ENCODE results near the gene MCU. TPM values are rescaled to one million over a fixed set of nuclear protein-coding genes. Genes with fewer than 3 reads are reported as not detected.

The MCU gene
- total and polyA plus RNA-seq, 7 experiments from 2014 or later: 4.8 to 14.3 (median 10.7) TPM

DNA sequence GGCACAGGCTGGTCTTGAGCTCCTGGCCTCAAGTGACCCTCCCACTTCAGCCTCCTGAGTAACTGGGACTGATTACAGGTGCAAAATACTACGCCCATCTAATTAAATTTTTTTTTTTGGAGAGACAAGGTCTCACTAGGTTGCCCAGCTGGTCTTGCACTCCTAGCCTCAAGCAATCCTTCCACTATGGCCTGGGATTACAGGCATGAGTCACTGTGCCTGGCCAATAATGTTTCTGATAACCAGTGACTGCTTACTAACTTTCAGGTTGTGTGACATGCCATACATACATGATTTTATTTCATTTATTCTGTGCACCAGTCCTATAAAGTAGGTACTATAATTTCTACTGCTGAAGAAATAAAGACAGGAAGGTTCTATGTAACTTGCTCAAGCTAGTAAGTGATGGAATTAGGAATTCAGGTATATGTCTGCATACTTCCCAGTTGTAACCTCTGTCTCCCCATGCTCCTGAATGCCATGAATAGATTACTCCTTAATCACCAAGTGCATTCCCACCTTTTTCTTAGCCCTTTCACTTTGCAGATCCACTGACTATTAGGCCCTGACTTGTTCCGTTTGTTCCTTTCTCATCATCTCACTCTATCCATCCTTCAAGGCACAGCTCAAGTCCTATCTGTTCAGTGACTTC lies 28.1 kb downstream of the MCU start:
- ChIA-PET CTCF (interaction anchor here (0.7 kb wide), 1 partner anchor 869 kb away, joined by 3 read pairs; the partner anchor contains the start of gene PSAP), POLR2A (interaction anchor here (0.6 kb wide), 1 partner anchor 63 kb away, joined by 3 read pairs; no protein-coding TSS in a partner anchor)
- Mint-ChIP-seq H3K36me3 (peaks cover 0 to 31% (median 20%) of the 10 kb centered on the region in 5 donors), H3K9me3 (no peaks in the 10 kb centered on the region), H3K27ac (no peak overlapping the region), H3K4me3 (no peak overlapping the region), H3K27me3 (no peaks in the 10 kb centered on the region), H3K4me1 (peaks cover 0 to 5% (median 0%) of the 10 kb centered on the region in 7 donors)
- Histone ChIP-seq H3K4me3 (ENCODE audit: low read length) (no peak overlapping the region), H3K36me3 (ENCODE audit: control insufficient read depth in 2 of 3, insufficient read depth in 3 of 3, low read length in 3 of 3) (peaks cover 0 to 2% (median 0%) of the 10 kb centered on the region in 3 experiments), H3K4me1 (ENCODE audit: control insufficient read depth in 2 of 2, insufficient read depth in 2 of 2, low read length in 2 of 2) (no peaks in the 10 kb centered on the region), H3K27me3 (ENCODE audit: control insufficient read depth in 2 of 2, insufficient read depth in 2 of 2, low read length in 2 of 2) (no peaks in the 10 kb centered on the region), H3K9me3 (ENCODE audit: control insufficient read depth in 2 of 3, low read length in 3 of 3) (no peaks in the 10 kb centered on the region), H3K27ac (ENCODE audit: low read depth, low read length) (no peak overlapping the region)
- ATAC-seq: no peak
- no peak for DNase-seq
- intact Hi-C loops (cut with micrococcal nuclease): no loop called here

DNA sequence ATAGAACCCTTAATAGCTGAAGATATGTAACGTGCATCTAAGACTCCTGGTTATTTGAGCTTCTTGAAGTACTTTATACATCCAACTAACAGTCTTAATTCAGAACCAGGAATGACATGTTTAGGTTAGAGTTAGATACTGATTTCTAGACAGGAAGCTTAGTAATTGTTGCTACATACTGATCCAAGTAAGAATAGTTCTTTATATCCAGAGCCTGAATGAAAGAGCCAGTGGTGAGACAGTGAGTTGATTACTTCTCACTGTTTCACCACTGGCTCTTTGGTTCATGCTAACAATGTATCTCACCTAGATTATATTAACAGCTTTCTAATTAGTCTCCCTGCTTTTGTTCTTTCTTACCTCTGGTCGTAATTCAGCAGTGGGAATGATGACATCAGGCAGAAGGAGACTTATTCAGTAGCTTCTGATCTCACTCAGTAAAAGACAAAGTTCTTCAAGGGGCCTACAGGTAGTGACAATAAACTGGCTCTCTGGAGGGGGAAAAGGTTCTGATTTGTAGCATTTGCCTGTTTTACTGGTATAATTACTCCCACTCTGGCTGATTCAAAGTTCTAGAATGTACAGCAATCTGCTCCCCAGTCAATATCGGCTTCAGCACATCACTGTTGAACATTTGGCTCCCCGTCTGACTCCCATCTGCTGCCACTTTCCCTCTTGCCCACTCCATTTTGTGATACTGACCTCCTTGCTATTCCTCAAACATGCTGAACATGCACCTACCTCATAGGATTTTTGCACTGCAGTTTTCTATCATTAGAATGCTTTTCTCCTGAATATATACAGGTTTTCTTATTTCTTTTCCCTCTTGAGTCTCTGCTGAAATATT lies 29.1 kb downstream of the MCU start:
- CTCF ChIA-PET: no interaction called here

DNA sequence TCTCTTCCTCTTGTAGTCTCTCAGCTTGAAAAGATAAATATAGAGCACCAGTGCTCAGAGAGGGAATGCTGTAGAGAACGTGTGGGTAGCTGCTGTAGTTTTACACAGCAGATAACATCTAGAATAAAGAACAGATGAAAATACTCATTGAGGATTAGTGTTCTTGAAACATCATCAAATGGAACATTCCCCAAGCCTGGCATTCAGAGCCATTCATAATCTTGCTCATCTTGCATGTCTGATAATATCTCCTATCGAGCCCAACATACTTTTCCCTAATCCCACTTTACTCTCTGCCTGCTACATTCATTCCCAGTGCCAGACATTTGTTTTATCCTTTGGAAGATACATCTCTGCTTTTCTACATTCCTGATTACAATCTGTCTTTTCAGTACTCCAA lies 35.2 kb downstream of the MCU start:
- Histone ChIP-seq H3K36me3 (ENCODE audit: control insufficient read depth in 2 of 3, insufficient read depth in 3 of 3, low read length in 3 of 3) (no peaks in the 10 kb centered on the region), H3K4me3 (ENCODE audit: low read length) (no peak overlapping the region), H3K9me3 (ENCODE audit: control insufficient read depth in 2 of 3, low read length in 3 of 3) (no peaks in the 10 kb centered on the region), H3K27me3 (ENCODE audit: control insufficient read depth in 2 of 2, insufficient read depth in 2 of 2, low read length in 2 of 2) (no peaks in the 10 kb centered on the region), H3K4me1 (ENCODE audit: control insufficient read depth in 2 of 2, insufficient read depth in 2 of 2, low read length in 2 of 2) (no peaks in the 10 kb centered on the region), H3K27ac (ENCODE audit: low read depth, low read length) (no peak overlapping the region)
- intact Hi-C loops (cut with micrococcal nuclease): no loop called here
- DNase-seq (no peak), ATAC-seq (no peak)
- Mint-ChIP-seq H3K36me3 (peaks cover 0 to 15% (median 8%) of the 10 kb centered on the region in 5 donors), H3K4me1 (peaks cover 8 to 16% (median 13%) of the 10 kb centered on the region in 7 donors), H3K27me3 (no peaks in the 10 kb centered on the region), H3K27ac (no peak overlapping the region), H3K9me3 (no peaks in the 10 kb centered on the region), H3K4me3 (no peak overlapping the region)
- ChIA-PET CTCF (no interaction called here), POLR2A (no interaction called here)

More for the DNA sequence above, 29.1 kb downstream of the MCU start:
- Histone ChIP-seq H3K4me3 (ENCODE audit: low read length) (no peak overlapping the region), H3K9me3 (ENCODE audit: control insufficient read depth in 2 of 3, low read length in 3 of 3) (no peaks in the 10 kb centered on the region), H3K4me1 (ENCODE audit: control insufficient read depth in 2 of 2, insufficient read depth in 2 of 2, low read length in 2 of 2) (no peaks in the 10 kb centered on the region), H3K36me3 (ENCODE audit: control insufficient read depth in 2 of 3, insufficient read depth in 3 of 3, low read length in 3 of 3) (no peaks in the 10 kb centered on the region), H3K27me3 (ENCODE audit: control insufficient read depth in 2 of 2, insufficient read depth in 2 of 2, low read length in 2 of 2) (no peaks in the 10 kb centered on the region), H3K27ac (ENCODE audit: low read depth, low read length) (no peak overlapping the region)
- Mint-ChIP-seq H3K27ac (no peak overlapping the region), H3K36me3 (peaks cover 0 to 24% (median 21%) of the 10 kb centered on the region in 5 donors), H3K4me1 (peaks cover 0 to 5% (median 0%) of the 10 kb centered on the region in 7 donors), H3K4me3 (no peak overlapping the region), H3K9me3 (no peaks in the 10 kb centered on the region), H3K27me3 (no peaks in the 10 kb centered on the region)
- POLR2A ChIA-PET: interaction anchor here (0.6 kb wide), 1 partner anchor 64 kb away, joined by 3 read pairs; no protein-coding TSS in a partner anchor
- intact Hi-C loops (cut with micrococcal nuclease): no loop called here
- ATAC-seq (no peak), DNase-seq (no peak)

DNA sequence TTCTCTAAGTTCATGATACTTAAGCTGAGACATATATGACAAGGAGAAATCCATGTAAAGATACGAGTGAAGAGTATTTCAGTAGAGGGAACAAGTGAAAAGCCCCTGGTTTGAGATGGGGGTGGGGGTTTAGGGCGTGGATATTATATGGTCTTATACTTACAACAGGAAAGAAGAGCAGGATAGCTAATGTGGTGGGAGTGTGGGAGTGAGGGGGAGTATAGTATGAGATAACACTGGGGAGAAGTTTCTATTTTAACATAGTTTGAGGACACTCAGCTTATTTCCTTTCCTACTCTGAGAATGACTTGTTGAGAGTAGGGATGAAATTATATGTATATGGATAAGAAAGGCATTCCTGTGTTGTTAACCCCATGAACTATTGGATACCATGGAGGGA lies 36.5 kb downstream of the MCU start:
- no peak overlapping the region for H3K27ac Mint-ChIP-seq

DNA sequence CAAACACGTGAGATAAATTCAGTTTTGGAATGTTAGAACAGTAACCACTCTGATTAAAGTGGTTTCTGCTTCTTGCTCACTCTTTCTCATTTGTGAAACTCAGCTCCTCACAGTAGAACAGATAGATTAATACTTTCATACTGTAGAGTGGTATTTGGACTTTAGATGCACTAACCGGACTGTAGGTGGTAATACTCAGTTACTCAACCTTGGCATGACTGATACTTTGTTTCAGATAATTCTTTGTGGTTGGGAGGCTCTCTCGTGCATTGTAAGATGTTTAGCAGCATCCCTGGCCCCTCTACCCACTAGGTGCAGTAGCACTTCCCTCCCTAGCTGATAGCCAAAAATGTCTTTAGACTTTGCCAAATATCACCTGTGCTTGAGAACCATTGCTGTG lies 37.6 kb downstream of the MCU start:
- ChIA-PET CTCF (no interaction called here), POLR2A (no interaction called here)
- Mint-ChIP-seq H3K27ac (peak overlapping the region in 1 of 9 donors; percentile 21), H3K36me3 (peaks cover 0 to 12% (median 5%) of the 10 kb centered on the region in 5 donors), H3K4me1 (peaks cover 8 to 16% (median 13%) of the 10 kb centered on the region in 7 donors), H3K4me3 (no peak overlapping the region), H3K27me3 (no peaks in the 10 kb centered on the region), H3K9me3 (no peaks in the 10 kb centered on the region)
- DNase-seq: no peak
- no peak for ATAC-seq
- intact Hi-C loops (cut with micrococcal nuclease): no loop called here
- H3K27ac ChIP-seq (ENCODE audit: low read depth, low read length): no peak overlapping the region
- H3K4me3 ChIP-seq (ENCODE audit: low read length): no peak overlapping the region
- no peaks in the 10 kb centered on the region for H3K4me1 ChIP-seq (ENCODE audit: control insufficient read depth in 2 of 2, insufficient read depth in 2 of 2, low read length in 2 of 2)
- H3K27me3 ChIP-seq (ENCODE audit: control insufficient read depth in 2 of 2, insufficient read depth in 2 of 2, low read length in 2 of 2): no peaks in the 10 kb centered on the region
- no peaks in the 10 kb centered on the region for H3K9me3 ChIP-seq (ENCODE audit: control insufficient read depth in 2 of 3, low read length in 3 of 3)
- H3K36me3 ChIP-seq (ENCODE audit: control insufficient read depth in 2 of 3, insufficient read depth in 3 of 3, low read length in 3 of 3): no peaks in the 10 kb centered on the region

More for the DNA sequence above, 36.5 kb downstream of the MCU start:
- Histone ChIP-seq H3K27ac (ENCODE audit: low read depth, low read length) (no peak overlapping the region), H3K9me3 (ENCODE audit: control insufficient read depth in 2 of 3, low read length in 3 of 3) (no peaks in the 10 kb centered on the region), H3K27me3 (ENCODE audit: control insufficient read depth in 2 of 2, insufficient read depth in 2 of 2, low read length in 2 of 2) (no peaks in the 10 kb centered on the region), H3K4me3 (ENCODE audit: low read length) (no peak overlapping the region), H3K36me3 (ENCODE audit: control insufficient read depth in 2 of 3, insufficient read depth in 3 of 3, low read length in 3 of 3) (no peaks in the 10 kb centered on the region), H3K4me1 (ENCODE audit: control insufficient read depth in 2 of 2, insufficient read depth in 2 of 2, low read length in 2 of 2) (no peaks in the 10 kb centered on the region)
- Mint-ChIP-seq H3K9me3 (no peaks in the 10 kb centered on the region), H3K4me1 (peaks cover 8 to 16% (median 13%) of the 10 kb centered on the region in 7 donors), H3K27me3 (no peaks in the 10 kb centered on the region), H3K36me3 (peaks cover 0 to 15% (median 8%) of the 10 kb centered on the region in 5 donors), H3K4me3 (no peak overlapping the region)
- ATAC-seq (no peak), DNase-seq (no peak)
- ChIA-PET CTCF (no interaction called here), POLR2A (no interaction called here)
- intact Hi-C loops (cut with micrococcal nuclease): no loop called here

DNA sequence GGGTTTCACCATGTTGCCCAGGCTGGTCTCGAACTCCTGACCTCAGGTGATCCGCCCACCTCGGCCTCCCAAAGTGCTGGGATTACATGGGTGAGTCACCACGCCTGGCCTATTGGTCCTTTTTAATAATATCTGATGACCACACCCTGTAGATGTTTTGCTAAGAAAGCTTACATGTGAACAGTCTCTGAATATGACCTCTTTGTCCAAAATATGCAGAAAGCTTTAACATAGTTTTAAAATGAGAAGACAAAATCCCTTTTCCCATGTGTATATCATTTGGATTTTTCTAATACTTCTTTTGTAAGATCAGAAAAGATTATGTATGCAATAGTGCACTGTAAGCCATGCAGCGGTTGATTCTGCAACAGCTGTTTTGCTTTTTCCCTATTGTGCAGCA lies 38.5 kb downstream of the MCU start:
- no peaks in the 10 kb centered on the region for H3K4me1 ChIP-seq (ENCODE audit: control insufficient read depth in 2 of 2, insufficient read depth in 2 of 2, low read length in 2 of 2)
- ATAC-seq (no peak), DNase-seq (no peak)
- no peaks in the 10 kb centered on the region for H3K36me3 ChIP-seq (ENCODE audit: control insufficient read depth in 2 of 3, insufficient read depth in 3 of 3, low read length in 3 of 3)
- no peaks in the 10 kb centered on the region for H3K27me3 Mint-ChIP-seq
- no peaks in the 10 kb centered on the region for H3K9me3 Mint-ChIP-seq
- H3K4me3 ChIP-seq (ENCODE audit: low read length): no peak overlapping the region
- ChIA-PET POLR2A (no interaction called here), CTCF (no interaction called here)
- no peaks in the 10 kb centered on the region for H3K27me3 ChIP-seq (ENCODE audit: control insufficient read depth in 2 of 2, insufficient read depth in 2 of 2, low read length in 2 of 2)
- H3K4me3 Mint-ChIP-seq: no peak overlapping the region
- no peaks in the 10 kb centered on the region for H3K9me3 ChIP-seq (ENCODE audit: control insufficient read depth in 2 of 3, low read length in 3 of 3)
- H3K27ac Mint-ChIP-seq: no peak overlapping the region
- H3K4me1 Mint-ChIP-seq: peaks cover 8 to 20% (median 13%) of the 10 kb centered on the region in 7 donors
- intact Hi-C loops (cut with micrococcal nuclease): no loop called here
- H3K27ac ChIP-seq (ENCODE audit: low read depth, low read length): no peak overlapping the region
- peaks cover 0 to 9% (median 3%) of the 10 kb centered on the region in 5 donors for H3K36me3 Mint-ChIP-seq

Data from naive thymus-derived CD4-positive, alpha-beta T cell (primary cell).